GM15510 (cell line): ENCODE data around the gene EPS8.

ENCODE experiments used
- POLR2A ChIP-seq: IDR thresholded peaks from 3 replicates; pipeline ENCODE4 v1.6.1; 2011; ENCODE audit warnings: borderline replicate concordance; ENCODE audit not compliant: insufficient read length; ENCODE audit errors: extremely low read depth

The EPS8 gene

DNA sequence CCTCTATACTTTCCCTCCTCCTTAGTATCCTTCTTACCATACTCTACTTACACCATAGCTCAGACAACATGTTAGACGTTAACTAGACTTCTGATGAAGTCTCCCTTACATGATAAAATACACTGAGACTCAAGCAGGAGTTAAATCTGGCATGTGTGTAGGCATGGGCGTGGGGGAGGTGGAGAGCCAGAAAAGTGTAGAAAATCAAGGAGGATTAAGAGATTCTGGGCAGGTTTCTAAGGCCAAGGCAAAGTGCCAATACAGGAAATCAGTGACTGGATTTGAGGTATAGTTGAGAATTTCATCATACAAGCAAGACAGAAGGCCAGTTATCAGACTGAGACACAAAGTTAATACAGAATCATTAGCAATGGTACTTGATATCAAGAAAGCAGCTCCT is 37.4 kb downstream of the EPS8 start:
- no peak for TF ChIP-seq POLR2A

DNA sequence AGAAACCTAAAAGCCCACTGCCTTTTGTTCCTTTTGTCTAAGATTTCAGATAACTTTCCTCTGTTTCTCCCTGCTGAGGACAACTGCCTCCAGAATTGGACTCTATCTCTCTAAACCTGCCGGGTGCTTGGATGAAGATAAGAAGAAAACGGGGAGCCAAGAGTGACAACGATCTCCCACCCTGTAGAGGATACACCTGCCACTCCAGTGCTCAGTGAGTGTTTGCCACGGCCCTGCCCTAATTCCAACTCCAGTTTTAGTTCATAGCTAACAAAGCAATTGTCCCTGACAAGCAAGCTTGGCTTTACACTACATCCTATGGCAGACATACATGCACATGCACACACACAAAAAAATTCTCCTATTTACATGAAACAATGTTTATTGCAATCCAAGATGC is 39.3 kb downstream of the EPS8 start:
- TF ChIP-seq POLR2A: no peak

DNA sequence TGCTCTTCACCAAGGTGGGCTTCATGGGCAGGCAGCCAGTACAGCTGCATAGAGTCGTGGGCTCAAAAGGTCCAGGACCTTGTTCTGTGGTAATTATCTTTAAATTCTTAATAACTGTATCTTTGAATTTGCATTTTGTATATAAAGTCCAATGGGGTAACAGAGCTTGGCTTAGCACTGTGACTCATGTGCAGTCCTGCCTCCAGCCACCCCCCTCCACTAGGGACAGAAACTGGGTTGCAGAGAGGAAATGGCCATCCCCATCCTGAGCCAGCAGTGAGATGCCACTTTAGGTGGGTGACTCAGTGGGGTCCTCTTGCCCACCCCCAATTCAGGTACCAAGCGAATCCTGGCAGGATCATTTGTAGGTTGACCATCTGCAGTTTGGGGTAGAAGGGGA is 48.1 kb downstream of the EPS8 start:
- TF ChIP-seq POLR2A: no peak

DNA sequence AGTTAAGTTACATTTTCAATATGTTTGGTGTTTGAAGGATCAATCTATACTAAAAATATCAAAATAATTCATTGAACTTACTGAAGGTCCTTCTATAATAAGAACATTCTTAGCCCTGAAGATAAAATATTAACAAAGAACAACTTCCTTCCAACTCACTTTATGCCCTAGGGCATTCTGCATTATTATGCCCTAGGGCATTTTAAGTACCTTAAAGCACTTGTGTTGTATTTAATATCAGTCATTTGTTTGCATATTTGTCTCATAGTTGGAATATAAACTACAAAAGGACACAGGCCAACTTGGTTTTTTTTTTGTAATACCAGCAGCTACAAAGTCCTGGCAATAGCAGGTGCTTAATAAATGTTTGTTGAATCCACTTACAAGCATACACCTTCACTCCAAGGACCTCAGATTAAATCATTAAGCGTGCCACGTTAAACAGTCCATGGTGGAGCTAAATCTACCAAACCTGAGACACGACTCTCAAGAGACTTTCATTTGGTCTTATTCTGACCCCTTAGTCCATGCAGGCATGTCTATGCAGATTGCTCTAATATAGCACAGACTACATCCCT is 50.7 kb downstream of the EPS8 start:
- TF ChIP-seq POLR2A: no peak

DNA sequence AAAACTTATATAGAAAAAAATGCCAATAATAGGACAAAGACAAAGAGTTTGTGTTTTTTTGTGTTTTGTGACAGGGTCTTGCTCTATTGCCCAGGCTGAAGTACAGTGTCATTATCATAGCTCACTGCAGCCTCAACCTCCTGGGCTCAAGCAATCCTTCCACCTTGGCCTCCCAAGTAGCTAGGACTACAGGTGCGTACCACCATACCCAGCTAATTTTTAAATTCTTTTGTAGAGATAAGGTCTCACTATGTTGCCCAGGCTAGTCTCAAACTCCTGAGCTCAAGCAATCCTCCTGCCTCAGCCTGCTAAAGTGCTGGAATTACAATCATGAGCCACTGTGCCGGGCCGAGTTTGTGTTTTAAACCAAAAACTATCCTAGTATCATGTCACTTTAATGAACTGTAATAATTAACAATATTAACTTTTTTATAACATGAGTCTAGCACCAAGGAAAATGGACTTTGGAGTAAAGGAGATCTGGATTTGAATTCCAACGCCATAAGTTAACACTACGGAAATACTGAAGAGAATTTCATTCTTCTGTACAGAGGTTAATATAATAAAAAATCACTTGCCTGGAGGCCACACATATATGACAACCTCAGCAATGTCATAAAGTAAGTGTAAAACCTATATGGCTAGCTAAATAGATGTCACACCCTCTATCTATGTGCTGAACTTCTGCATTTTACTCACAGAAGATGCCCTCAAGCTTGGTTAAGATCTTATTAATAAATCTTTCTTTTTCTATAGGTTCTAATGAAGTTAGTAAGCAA is 53.2 kb downstream of the EPS8 start:
- no peak for TF ChIP-seq POLR2A

DNA sequence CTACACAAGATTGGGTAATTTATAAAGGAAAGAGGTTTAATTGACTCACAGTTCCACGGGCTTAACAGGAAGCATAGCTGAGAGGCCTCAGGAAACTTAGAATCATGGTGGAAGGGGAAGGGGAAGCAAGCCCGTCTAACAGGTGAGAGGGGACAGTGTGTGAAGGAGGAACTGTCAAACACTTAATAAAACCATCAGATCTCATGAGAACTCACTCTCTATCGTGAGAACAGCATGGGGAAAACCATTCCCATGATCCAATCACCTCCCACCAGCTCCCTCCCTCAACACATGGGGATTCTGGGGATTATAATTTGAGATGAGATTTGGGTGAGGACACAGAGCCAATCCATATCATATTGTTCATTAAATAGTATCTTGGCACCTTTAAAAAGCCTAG is 56.1 kb downstream of the EPS8 start:
- no peak for TF ChIP-seq POLR2A

DNA sequence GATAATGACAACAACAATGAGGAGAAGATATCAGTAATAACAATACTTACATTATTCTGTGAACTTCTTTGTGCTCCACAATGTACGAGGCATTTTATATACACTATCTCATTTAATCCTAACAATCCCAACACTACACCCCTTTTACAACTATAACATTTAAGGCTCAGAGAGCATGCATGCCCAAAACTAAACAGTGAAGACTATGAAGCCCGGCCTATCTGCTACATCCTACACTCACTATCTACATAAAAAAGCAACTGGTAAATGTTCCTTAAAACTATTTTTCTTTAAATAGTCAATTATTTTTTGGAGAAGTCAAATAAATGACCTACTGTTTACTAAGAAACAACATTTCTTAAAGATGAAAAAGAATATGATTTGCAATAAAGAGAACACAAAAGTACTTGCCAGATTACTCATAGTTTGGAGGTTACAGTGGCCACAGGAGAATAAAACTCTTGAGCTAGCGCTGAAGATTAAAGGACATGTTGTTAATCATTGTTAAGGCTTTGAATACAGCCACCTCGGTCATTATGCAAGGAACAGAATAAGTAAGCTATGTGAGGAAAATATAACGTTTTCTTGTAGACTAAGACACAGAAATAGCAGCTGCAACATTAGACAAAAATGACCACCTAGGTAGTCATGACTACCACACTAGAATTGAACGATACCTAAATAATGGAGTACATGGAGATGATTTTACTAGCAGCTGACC is 56.7 kb downstream of the EPS8 start:
- no peak for TF ChIP-seq POLR2A

DNA sequence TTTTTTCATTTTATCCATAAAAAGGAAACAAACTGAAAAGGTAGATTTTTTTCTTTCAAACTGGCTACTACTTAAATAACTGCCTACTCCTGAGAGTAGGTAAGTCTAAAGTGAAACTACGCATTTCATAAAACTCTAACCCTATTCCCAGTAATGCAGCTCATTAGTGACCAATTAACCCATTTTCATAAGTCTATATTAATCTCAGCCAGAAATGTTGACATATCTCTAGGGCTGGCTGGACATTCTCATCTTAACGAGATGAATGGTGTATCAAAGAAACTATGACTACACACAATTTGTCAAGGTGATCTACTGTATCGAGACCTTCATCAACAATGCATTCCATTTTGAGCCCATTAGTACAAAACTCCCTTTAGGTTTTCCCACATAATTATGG is 57.2 kb downstream of the EPS8 start:
- no peak for TF ChIP-seq POLR2A

DNA sequence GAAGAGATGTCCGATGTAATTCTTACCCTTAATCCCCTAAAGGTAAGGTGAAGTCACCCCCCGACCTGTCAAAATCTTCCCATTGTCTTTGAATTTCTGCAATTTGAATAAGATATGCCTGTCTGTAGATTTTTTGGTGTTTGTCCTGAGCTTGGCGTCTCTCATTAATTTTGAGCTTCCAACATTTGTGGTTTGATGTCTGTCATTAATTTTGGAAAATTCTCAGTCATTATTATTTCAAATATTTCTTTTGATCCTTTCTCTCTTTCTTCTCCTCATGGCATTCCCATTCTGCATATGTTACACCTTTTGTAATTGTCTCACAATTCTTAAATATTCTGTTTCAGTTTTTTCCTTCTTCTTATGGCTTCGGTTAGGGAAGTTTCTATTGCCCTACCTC is 60.1 kb downstream of the EPS8 start:
- no peak for TF ChIP-seq POLR2A

DNA sequence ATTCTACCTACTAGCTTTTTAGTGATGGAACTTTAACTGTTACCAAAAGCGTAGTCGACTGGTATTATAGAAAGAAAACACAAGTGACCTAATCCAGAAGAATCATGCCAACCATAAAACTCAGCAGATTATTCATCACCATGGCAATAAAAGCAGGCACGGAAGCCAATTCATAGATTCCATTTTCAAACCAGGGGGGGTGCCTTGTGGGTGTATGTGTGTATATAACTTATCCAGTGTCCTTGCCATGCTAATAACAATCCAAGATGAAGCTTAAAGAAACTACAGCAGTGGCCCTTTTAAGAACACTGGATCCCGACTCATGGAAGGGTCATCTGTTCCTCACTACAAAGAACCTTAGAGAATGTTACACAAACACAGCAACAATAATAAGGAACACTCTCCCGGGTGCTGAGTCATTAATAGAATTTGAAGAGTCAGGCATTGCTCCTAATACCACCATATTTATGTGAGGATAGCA is 61.0 kb downstream of the EPS8 start:
- no peak for TF ChIP-seq POLR2A

DNA sequence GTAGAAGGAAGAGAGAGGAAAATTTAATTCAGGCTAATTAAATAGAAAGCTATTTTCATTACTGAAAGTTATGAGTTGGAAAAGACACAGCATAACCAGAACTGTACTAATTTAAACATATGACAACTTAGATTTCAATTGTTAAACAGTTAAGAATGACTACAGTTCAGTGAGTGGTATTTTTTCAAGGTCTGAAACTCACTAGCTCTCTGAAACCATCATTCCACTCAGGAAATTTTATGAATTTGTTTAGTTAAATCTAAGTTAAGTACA is 62.4 kb downstream of the EPS8 start:
- no peak for TF ChIP-seq POLR2A

DNA sequence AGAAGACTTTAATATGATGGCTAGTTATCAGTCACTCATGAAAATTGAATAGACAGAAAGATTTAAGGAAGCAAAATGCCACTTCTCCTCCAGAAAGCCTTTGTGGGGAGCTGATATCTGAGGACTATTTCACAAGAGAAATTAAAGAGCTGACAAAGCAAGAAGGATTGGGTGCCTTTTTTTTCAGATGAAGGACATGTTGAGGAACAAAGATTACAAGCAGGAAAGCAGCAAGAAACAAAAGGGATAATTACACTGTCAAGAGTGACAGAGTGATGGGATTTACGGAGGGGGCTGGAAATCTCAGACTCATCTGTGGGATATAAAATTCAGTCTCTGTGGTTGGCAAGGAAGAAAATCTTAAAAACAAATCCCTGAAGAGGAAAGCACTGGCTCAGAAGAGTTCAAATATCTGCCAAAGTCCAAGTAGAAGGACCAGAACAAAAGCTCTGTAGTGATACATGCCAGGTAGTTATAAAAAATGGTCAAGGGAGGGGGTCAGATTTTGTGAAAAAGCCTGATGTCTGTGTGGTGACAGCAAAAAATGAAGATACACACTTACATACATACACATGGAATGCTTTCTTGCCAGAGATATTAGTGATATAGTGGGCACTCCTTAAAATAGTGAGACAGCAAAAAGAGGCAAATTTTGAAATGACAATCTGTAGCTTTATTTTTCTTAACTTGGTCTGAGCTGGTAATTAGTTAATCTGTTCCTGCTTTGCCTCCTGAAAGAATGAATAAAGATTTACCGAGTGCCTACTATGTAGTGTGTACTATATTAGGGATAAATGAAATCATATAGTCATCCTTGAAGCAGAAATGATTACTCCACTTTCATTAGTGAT is 62.9 kb downstream of the EPS8 start:
- no peak for TF ChIP-seq POLR2A

DNA sequence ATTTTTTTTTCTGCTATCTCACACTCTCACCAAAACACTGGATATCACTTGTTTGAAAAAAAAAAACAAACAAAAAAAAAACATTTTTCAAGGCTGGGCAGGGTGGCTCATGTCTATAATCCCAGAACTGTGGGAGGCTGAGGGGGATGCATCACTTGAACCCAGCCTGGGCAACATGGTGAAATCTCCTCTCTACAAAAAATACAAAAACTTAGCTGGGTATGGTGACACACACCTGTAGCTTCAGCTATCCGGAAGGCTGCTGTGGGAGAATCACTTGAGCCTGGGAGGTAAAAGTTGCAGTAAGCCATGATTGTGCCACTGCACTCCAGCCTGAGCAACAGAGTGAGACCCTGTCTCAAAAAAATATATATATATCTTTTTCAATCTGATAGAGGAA is 66.2 kb downstream of the EPS8 start:
- no peak for TF ChIP-seq POLR2A

DNA sequence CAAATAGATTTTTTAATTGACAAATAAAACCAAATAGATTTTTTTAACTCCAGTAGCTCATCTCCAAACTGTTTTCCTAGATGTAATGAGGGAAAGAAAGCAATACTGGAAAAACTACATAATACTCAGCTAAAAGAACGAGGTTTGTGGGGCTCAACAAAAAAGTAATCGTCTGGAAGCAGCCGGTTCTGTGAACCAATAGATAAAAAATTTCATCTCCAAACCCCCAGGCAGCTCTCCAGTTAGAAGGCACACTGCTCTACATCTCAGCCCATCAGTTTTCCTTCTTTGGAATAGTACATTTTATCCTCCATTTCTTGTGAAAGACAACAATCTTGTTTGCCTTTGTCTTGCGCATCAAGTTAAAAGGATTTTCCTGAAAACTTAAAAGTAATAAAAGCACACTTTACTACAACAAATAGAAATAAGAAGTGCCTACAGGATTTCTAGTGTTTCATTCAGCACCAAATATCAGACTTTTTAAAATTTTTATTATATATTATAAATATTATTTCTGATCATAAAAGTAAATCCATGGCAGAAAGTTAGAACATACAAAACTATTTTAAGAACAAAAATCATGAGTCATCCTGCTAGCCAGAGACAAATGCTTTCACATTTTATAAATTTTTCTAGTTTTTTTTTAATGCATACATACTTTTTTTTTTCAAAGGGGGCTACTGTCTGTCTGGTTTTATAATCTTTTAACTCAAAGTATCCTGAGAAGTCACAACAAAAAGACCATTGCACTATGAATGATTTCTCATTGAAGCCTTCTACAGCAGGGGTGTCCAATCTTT is 67.7 kb downstream of the EPS8 start:
- TF ChIP-seq POLR2A: no peak
